Mesenteric fat pad (tissue), 1 donor: Measurements from ENCODE around the gene SMARCD2. TPM values are rescaled to one million over a fixed set of nuclear protein-coding genes. Genes with fewer than 3 reads are reported as not detected.

Source experiments
- DNase-seq: peaks from one replicate; pipeline ENCODE4 v3.0.0-alpha.2; 2020; ENCODE audit warnings: low spot score
- total RNA-seq: library from RNA; stranded (reverse); fragmentation: NEBNext Ultra II Directional; extraction: Animal tissue kit (Norgen Biotek cat#: 25700); gene quantifications from one replicate; pipeline ENCODE4 v1.2.1, GENCODE V29; 2021
- donor health status: DM: yes; HTN: yes; CAD: no.

The SMARCD2 gene
- total RNA-seq, 1 donor from 2014 or later: 57.4 TPM

GRCh38 chr17:63833026-63833740 lies 9.3 kb downstream of the SMARCD2 start:
- peak; percentile 55 for DNase-seq

DNA sequence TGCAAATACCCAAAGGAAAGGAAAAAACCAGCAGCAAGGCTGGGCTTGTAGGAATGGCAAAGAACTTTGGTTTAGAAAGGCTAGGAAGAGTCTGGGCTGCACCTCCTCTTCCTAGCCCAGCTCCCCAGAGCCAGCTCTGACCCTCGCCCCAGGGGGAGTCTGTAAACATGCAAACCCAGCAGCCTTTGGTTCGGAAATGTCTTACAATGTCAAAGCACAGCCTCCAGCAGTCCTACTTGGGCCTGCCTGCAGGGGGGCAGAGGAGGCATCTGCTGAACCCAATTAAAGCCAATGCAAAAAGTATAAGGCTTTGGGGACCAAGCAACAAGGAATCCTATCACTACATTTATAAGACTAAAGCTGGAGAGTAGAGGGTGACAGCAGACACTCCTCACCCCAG lies 10.0 kb downstream of the SMARCD2 start:
- DNase-seq: peak; percentile 80

- DNase-seq: peak; percentile 62
Observed at GRCh38 chr17:63832014-63832413, 10.5 kb downstream of the SMARCD2 start.

GRCh38 chr17:63831505-63831904 lies 11.0 kb downstream of the SMARCD2 start:
- peak; percentile 49 for DNase-seq

GRCh38 chr17:63830904-63831491 lies 11.5 kb downstream of the SMARCD2 start:
- peak; percentile 62 for DNase-seq

DNA sequence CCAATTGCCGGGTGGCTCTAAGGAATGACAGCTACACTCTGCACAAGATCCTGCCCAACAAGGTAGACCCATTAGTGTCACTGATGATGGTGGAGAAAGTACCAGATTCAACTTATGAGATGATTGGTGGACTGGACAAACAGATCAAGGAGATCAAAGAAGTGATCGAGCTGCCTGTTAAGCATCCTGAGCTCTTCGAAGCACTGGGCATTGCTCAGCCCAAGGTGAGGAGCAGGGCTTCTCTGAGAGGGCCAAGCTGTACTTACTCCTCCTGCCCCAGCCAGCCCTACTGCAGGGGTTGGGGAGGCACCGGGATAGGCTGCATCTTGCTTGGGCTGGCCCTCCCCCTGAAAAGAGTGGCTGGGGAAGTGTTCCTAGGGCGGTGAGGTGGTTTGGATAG lies 12.2 kb downstream of the SMARCD2 start:
- DNase-seq: no peak

DNA sequence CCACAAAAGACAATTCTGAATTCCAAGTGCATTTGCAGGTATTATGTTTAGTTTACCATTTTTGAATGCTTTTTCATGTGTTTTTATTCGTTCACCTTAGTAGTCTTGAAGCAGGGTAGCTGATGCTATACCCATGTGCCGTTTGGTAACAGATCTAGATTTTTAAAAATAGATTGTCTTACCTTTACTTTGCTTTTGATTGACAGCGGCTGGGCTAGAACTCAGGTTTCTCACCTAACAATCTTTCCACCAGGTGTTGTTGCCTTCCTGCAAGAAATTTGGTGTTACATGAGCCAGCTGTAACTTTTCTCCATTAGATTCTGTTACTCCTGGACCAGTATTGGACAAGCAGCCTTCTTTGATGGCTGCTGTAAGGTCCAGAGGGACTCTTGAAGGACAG lies 13.5 kb downstream of the SMARCD2 start:
- DNase-seq: no peak

DNA sequence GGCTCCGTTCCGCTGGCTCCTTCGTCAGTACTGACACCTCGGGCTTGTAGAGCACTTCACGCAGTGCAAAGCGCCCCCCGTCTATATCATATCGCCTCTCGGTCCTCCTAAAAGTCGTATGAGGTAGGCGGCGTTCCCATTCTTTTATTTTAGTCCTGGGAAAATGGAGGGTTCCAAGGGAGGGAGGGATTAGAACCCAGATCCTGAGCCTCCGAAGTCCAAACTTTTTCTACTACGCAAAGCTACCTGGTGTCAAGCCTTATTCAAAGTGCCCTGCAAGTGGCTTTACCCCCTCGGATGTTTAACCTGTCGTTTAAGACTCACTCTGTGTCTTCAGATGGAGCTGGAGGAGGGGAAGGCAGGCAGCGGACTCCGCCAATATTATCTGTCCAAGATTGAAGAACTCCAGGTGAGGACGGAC lies 14.7 kb downstream of the SMARCD2 start:
- no peak for DNase-seq

DNA sequence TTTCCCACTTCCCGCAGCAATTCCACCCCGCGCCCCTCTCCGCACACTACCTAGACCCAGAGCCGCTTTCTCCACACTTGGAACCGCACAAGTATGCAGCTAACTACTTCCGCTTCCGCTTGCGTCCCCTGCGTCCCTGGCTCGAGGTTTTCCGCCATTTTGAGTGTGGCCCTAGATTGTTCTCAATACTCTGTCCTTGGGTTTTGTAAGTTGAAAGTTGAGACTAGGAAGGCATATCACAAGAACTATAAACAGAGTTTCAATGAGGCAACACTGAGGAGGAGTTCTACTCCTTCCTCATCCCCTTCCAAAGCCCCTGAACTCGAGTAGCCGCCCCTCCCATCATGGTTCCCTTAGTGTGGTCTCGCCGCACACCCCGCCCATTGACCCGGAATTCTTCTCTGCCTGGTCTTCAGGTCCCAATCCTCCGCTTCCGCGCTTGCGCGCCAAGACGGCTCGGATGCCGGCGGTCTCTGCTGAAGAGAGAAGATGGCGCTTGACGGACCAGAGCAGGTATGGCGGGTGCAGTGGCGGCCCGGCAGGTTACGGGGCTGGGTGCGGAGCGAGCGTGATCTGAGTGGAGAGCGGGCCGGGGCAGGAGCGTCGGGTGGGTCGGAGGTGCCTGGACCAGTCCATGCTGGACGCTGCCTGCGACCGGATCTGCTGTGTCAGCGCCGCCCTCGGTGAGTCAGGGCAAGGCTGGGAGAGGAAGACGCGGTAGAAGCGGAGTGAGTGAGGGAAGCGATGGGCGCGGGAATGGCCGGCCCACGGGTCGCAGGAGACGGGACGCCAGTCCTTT lies 15.3 kb downstream of the SMARCD2 start, which contains the start of the genes FTSJ3 and PSMC5:
Gene FTSJ3, minus strand, starts transcription at position 662 of the 799 bp plus-strand sequence. CDS start 761 bp downstream, outside the sequence.
Gene PSMC5, plus strand, starts transcription at position 430 of the 799 bp plus-strand sequence. Its CDS starts 60 bp downstream, at position 490.
- DNase-seq: peak; percentile 97

DNA sequence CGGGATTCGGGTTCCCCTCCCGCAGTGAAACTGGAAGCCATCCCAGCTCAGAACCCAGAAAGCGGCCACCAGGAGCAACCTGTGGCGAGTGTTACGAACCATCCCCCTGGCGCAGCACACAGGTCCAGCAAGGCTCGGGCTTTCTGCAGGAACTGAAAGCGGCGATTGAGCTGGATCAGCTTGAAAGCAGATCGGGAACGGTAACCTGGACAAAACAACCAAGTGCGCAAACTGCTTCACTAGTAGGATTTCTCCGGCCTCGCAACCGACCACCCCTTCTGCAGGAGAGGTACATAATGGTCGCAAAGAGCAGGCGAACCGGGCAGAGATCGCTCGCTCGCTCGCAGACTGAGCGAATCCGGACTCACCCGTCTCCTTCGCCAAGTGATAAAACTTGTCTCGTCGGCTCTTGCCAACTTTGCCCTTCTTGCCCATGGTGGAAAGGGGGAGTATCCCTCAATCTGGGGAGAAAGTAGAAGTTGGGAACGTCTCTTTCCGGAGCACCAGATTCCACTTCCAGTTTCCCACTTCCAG lies 15.9 kb downstream of the SMARCD2 start:
- DNase-seq: peak; percentile 83

- peak; percentile 35 for DNase-seq
Observed at GRCh38 chr17:63824362-63824761, 18.1 kb downstream of the SMARCD2 start.

- DNase-seq: peak; percentile 80
Observed at GRCh38 chr17:63823659-63824331, 18.7 kb downstream of the SMARCD2 start.

- peak; percentile 57 for DNase-seq
Observed at GRCh38 chr17:63822537-63822936, 19.9 kb downstream of the SMARCD2 start.

DNA sequence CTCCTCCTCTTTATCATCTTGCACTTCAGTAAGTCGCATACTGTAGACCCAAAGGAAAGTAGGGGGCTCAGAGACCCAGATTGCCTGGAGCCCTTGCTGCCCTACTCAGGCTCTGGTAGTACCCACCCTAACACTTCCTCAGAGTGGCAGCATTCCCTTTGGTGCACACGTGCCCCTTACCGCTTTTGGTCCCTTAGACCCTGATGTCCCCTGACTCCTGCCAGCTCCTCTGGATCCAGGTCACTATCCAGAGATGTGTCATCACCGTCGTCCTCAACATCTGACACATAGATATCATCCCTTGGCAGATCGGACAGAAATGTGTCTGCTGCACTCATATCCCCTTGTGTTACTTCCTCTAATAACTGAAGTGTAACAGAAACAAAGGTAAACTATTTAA lies 20.7 kb downstream of the SMARCD2 start:
- peak; percentile 55 for DNase-seq

GRCh38 chr17:63820963-63821561 lies 21.4 kb downstream of the SMARCD2 start:
- DNase-seq: peak; percentile 49

- no peak for DNase-seq
Observed at GRCh38 chr17:63819585-63820537, 22.6 kb downstream of the SMARCD2 start.

- DNase-seq: no peak
Observed at GRCh38 chr17:63819131-63819530, 23.4 kb downstream of the SMARCD2 start.

GRCh38 chr17:63817736-63818385 lies 24.6 kb downstream of the SMARCD2 start:
- DNase-seq: no peak

DNA sequence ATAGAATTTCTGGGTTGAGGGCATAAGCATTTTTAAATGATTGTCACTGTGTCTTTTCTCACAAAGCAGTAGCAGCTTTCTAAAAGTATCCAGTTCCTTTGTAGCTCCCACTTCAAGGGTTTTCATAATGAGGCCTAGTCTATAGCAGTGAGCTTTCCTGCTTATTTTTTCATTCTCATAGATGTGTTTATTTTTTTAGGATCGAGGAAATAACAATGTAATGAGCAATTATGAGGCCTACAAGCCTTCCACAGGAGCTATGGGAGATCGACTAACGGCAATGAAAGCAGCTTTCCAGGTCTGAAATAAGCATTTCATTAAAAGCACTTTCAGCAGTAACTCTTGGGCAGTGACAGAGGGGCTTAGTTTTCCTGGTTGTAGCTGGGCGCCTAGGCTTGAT lies 25.8 kb downstream of the SMARCD2 start:
- no peak for DNase-seq
